ENCODE measurements around the gene SKIC8. TPM values are rescaled to one million over a fixed set of nuclear protein-coding genes. Genes with fewer than 3 reads are reported as not detected.

The SKIC8 gene
- polyA plus RNA-seq, 1 donor = 50.2 TPM

DNA sequence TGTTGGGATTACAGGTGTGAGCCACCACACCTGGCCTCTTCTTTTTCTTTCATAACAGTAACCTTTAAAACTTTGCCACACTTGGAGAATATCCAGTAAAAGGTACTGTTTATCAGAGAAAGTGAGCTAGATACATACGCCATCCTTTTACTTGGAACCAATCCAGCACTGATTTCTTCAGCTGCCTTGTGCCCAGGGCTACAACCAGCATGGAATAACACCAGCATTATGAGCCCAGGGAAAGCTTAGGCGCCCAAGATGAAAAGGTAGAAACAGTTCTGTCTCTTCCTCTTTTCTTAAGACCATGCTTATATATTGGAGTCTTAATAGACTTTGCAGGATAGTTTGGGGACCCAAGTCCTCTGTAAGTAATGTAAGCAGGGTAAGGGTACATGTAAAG lies 8.4 kb downstream of the SKIC8 start:
- no peak for DNase-seq

DNA sequence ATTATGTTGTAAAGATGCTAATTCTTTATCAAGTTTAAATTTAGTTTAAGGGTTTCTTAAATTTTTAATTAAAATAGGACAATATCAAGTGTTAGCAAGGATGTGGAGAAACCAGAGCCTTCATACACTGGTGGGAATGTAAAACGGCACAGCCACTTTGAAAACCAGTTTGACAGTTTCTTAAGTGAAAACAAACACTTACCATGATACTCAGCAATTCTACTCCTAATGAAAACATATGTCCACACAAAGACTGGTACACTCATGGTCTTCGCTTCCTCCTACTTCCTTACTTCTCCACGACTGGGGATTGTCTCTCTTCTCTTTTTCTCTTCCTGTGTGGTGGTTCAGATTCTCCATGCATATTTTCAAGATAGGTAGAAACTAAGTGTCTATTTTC lies 9.2 kb downstream of the SKIC8 start:
- no peak for DNase-seq

GRCh38 chr15:78284758-78285157 lies 14.7 kb downstream of the SKIC8 start:
- DNase-seq = no peak

GRCh38 chr15:78282324-78282723 lies 17.1 kb downstream of the SKIC8 start:
- DNase-seq = no peak

- no peak for DNase-seq
These were observed 18.9 kb downstream of the SKIC8 start for GRCh38 chr15:78280319-78281072.

GRCh38 chr15:78276064-78276943 lies 23.1 kb downstream of the SKIC8 start:
- no peak for DNase-seq

DNA sequence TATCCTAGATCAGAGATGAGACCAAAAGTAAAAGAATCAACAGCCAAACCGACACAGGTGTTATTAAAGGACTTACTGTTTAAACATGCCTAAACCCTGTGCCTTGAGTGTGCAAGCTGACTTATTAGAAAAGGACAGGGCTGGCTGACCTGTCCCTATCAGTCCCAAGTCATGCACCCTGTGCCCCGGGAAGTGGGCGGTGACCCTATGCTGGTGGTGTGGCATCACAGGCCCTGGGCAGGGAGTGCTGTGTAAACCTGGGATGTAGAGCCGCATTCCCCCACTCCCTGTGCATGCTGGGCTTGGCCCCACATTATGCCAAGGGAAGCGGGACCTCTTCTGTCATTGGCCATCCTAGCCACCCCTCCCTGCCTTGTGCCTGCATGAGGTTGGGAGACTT lies 24.4 kb downstream of the SKIC8 start:
- DNase-seq = no peak

DNA sequence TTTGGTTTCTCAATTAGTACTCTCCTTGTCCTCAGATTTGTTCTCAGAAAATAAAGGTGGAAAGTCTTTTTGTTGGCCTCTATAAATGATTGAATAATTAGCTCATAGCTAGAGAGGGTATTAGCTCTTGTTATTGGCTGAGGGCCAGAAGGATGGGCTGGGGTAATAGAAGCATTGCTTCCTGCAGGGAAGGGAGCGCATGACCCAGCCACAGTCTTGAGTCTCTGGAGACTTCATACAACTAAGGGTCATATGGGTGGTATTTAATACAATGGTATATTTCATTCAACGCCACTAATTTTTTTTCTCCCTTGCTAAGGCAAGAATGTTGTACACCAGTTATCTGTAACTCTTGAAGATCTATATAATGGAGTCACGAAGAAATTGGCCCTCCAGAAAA lies 26.6 kb downstream of the SKIC8 start:
- no peak for DNase-seq

DNA sequence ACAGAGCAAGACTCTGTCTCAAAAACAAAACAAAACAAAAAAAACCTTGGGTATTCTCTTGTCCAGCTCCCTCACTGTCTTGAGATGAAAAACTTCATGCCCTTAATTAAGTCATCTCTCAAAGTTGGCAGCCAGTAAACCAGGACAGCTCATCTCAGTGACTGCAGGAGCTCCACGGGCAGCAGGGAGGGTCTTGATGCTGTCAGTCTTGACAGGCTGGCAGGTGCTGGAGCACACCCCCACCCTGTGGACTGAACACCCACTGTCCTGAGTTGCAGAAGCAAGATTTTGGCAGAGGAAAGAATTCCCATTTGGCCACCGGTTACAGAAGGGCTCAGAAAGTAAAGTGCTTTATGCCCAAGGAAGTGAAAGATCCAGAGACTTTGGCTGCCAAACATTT lies 27.1 kb downstream of the SKIC8 start:
- DNase-seq = no peak

DNA sequence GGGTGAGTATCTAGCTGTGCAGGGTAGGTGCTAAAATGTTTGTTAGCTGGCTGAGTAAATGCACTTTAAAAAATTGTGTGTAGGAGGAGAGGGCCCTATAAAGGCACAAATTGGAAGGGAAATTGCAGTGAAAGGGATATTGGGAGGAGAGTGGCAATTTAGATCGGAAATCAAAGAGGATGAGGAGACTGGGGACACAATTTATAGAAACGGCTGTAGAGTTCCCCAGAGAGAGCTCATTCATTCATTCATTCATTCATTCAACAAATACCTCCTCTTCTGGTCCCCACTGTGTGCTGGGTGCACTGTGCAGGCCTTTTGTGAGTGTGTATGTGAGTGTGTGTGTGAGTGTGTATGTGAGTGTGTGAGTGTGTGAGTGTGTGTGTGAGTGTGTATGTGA lies 32.6 kb downstream of the SKIC8 start:
- no peak for DNase-seq

GRCh38 chr15:78266229-78266628 lies 33.2 kb downstream of the SKIC8 start:
- DNase-seq = no peak

- peak; percentile 29 for DNase-seq
These were observed 33.6 kb downstream of the SKIC8 start for GRCh38 chr15:78265752-78266224.

DNA sequence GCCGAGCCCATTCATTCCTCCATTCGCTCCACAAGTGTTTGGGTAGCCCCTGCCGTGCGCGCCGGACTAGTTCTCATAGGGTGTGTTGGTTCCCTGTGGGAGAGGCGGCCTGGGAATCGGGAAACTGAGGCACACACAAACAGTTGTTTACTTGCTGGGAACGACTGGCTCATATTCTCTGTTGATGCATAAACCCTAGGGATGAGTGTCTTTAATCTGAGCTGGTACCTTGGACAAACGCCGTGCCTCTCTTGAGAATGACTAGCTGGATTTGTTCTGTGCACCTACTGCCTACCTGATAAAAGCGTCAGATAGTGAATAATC lies 34.3 kb downstream of the SKIC8 start:
- DNase-seq = no peak

GRCh38 chr15:78264304-78265136 lies 34.9 kb downstream of the SKIC8 start, which contains the start of gene DNAJA4:
Gene DNAJA4 (plus strand): TSS chr15:78264562. CDS start chr15:78264764, 202 bp downstream.
- DNase-seq = peak; percentile 62

- no peak for DNase-seq
These were observed 35.5 kb downstream of the SKIC8 start for GRCh38 chr15:78263907-78264303.

GRCh38 chr15:78263351-78263781 lies 36.0 kb downstream of the SKIC8 start:
- no peak for DNase-seq

DNA sequence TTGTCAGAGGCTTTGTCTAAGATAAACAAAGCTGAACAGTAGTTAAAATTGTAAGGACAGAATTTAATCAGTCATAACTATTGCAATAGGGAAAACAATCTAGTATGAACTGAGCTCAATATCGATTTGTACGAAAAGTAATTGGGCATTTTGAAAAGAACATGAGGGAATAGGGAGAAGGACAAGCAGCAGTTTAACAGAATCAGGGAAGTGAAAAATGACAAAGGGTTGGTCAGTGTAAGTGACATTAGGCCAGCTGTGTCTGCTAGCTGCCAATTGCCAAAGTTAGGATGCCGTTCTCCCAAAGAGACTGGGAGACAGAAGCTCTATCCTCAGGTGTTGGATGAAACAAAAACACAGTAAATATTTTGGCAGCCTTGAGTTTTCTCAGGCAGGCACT lies 38.3 kb downstream of the SKIC8 start:
- no peak for DNase-seq

- DNase-seq = no peak
These were observed 38.9 kb downstream of the SKIC8 start for GRCh38 chr15:78260489-78260888.

DNA sequence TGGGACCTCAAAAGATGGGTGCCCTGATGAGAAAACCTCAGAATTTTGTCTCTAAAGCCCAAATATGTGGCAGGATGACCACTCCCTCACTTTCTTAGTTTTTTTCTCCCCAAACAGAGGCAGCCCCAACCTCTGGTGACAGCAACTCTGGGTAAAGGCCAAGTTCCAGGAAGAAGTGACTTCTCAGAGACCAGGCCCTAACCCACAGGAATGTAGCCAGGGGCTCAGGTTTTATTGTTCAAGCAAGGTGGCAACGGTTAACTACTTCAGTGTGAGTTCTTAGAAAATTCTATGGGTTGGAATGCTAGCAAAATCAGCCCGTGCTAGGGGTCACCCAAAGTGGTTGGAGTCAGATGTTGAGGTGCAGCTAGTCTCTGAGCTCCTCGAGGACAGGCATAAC lies 40.2 kb downstream of the SKIC8 start:
- DNase-seq = no peak

DNA sequence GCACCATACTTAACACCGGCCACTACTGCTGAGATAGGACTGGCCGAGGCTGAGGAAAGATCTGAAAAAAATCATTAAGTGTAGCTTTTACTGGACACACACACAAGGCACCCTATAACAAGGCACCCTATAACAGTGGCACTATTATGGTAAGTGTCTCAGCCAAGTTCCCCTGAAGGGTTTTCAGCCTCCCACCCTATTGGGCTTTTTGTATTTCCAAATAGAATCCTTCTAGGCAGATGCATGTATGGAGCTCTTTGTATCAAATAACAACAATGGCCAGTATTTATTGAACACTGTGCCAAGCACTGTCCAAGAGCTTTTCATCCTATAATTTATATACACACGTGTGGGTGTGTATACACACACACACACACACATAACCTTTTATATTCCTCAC lies 41.7 kb downstream of the SKIC8 start:
- no peak for DNase-seq

GRCh38 chr15:78256044-78256437 lies 43.4 kb downstream of the SKIC8 start:
- DNase-seq = no peak

DNA sequence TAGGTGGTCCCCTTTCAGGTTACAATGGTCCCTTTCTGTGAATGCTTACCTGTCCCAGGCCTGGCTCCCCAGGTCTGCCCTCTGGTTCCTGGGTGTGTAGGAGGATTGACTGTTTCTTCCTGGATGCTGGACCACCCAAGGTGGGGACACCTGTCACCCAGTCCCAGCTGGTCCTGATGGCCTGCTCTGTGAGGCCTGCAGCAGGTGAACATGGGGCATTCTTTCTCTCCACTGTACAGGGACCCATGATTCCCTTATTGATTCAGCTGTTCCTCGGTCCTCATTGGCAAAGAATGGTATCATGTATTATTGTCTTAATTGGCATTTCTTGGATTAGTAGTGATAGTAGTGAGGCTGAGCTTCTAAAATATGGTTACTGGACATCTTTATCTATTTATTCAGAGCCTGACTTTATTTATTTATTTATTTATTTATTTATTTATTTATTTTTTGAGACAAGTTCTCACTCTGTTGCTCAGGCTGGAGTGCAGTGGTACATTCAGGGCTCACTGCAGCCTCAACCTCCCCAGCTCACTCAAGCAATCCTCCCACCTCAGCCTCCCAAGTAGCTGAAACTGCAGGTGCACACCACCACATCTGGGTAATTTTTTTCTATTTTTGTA lies 43.9 kb downstream of the SKIC8 start:
- DNase-seq = no peak
